GM12878 (cell line): Measurements from ENCODE around the gene GALNT3. TPM values are rescaled to one million over a fixed set of nuclear protein-coding genes. Genes with fewer than 3 reads are reported as not detected.

Experiments used
- ATAC-seq: fragments of 200-7000 bp; cut with Tn5 transposase; 3 replicates; pipeline ENCODE4 v1.9.1; 2020; ENCODE audit warnings: mild to moderate bottlenecking, moderate library complexity
- BruUV-seq: library from RNA; stranded (reverse); fragments of 400-500 nt; replicated peaks from 2 replicates; lab custom pipeline; 2021; lab: Mats Ljungman, UMichigan
- CTCF ChIA-PET: fragments of 300-600 bp; sonication (Branson Sonifier 250); formaldehyde crosslinking; extraction: SDS; loops from one replicate; lab custom pipeline; 2021; ENCODE audit warnings: inconsistent platforms; lab: Yijun Ruan, JAX
- POLR2A ChIA-PET: fragments of 350-600 bp; formaldehyde crosslinking; extraction: SDS; loops from one replicate; lab custom pipeline; 2021; ENCODE audit warnings: inconsistent platforms; lab: Charles Lee
- RAD21 ChIA-PET: fragments of 300-600 bp; sonication (Branson Sonifier 250); formaldehyde crosslinking; loops from one replicate; lab custom pipeline; 2023; ENCODE audit warnings: antibody characterized with exemption; ENCODE audit not compliant: unreplicated experiment; lab: Charles Lee
- SMC1A ChIA-PET: fragments of 300-600 bp; sonication (Branson Sonifier 250); formaldehyde crosslinking; loops from one replicate; lab custom pipeline; 2023; ENCODE audit not compliant: unreplicated experiment, uncharacterized antibody; lab: Charles Lee
- DNase-seq: peaks from one replicate; pipeline ENCODE4 v3.0.0-alpha.2; 2011; ENCODE audit warnings: low read depth, low spot score
- FAIRE-seq: peaks from 3 replicates; lab custom pipeline; 2011; peaks lifted over from hg19 to GRCh38; lab: Jason Lieb, UNC
- H2AFZ ChIP-seq: 2 replicates; pipeline ENCODE4 v1.6.0; 2011; ENCODE audit warnings: low read depth, low read length, control low read depth; ENCODE audit not compliant: control insufficient read depth
- H3K27ac ChIP-seq: 2 replicates; pipeline ENCODE4 v1.5.1; 2011; ENCODE audit warnings: control low read depth; ENCODE audit not compliant: control insufficient read depth, insufficient read depth
- H3K27me3 ChIP-seq, 2 experiments: replicated peaks in 1 of 2; 2 replicates each; pipeline versions ENCODE4 v1.6.0 to v1.6.1; 2011; ENCODE audit warnings: low read length in 1 of 2; ENCODE audit not compliant: control insufficient read depth in 2 of 2, insufficient read depth in 2 of 2
- H3K36me3 ChIP-seq, 2 experiments: 2 replicates each; pipeline ENCODE4 v1.5.1; 2011; ENCODE audit warnings: low read length in 1 of 2; ENCODE audit not compliant: control insufficient read depth in 2 of 2, insufficient read depth in 2 of 2
- H3K4me1 ChIP-seq: 2 replicates; pipeline ENCODE4 v1.6.1; 2011; ENCODE audit warnings: mild to moderate bottlenecking, low read length, moderate library complexity, mixed read lengths; ENCODE audit not compliant: control insufficient read depth, insufficient read depth
- H3K4me2 ChIP-seq: 2 replicates; pipeline ENCODE4 v1.6.0; 2011; ENCODE audit warnings: control low read depth; ENCODE audit not compliant: control insufficient read depth, insufficient read depth
- H3K4me3 ChIP-seq: fragments of 200-600 bp; sonication (generic); 2 replicates; pipeline ENCODE4 v1.5.1; 2016
- H3K79me2 ChIP-seq: 2 replicates; pipeline ENCODE4 v1.6.0; 2011; ENCODE audit warnings: low read length; ENCODE audit not compliant: control insufficient read depth, insufficient read depth
- H3K9ac ChIP-seq: 2 replicates; pipeline ENCODE4 v1.8.0; 2011; ENCODE audit warnings: low read length, control low read depth, mixed read lengths; ENCODE audit not compliant: control insufficient read depth, insufficient read depth
- H3K9me3 ChIP-seq: replicated peaks from 3 replicates; pipeline ENCODE4 v1.5.1; 2011; ENCODE audit warnings: mild to moderate bottlenecking, low read length; ENCODE audit not compliant: control insufficient read depth, insufficient read depth
- H4K20me1 ChIP-seq: 2 replicates; pipeline ENCODE4 v1.6.0; 2011; ENCODE audit not compliant: control insufficient read depth, insufficient read depth
- CBX5 ChIP-seq: sonication (generic); IDR thresholded peaks from 2 replicates; pipeline ENCODE4 v1.6.1; 2016; ENCODE audit warnings: low read depth, moderate library complexity, mild to moderate bottlenecking, inconsistent platforms
- HCFC1 ChIP-seq: fragments of 150-350 bp; IDR thresholded peaks from 2 replicates; pipeline ENCODE4 v1.6.1; 2014; ENCODE audit warnings: low read length
- HDAC2 ChIP-seq: fragments of 200-600 bp; sonication (generic); IDR thresholded peaks from 2 replicates; pipeline ENCODE4 v1.6.1; 2017
- IRF3 ChIP-seq: fragments of 450-650 bp; IDR thresholded peaks from 2 replicates; pipeline ENCODE4 v1.6.1; 2014; ENCODE audit warnings: mild to moderate bottlenecking
- MYC ChIP-seq: IDR thresholded peaks from 2 replicates; pipeline ENCODE4 v1.6.1; 2011; ENCODE audit warnings: mild to moderate bottlenecking, low read length, moderate library complexity, inconsistent platforms; ENCODE audit not compliant: insufficient read depth, insufficient replicate concordance, insufficient read length, severe bottlenecking
- NKRF ChIP-seq: fragments of 450-650 bp; conservative IDR thresholded peaks from 2 replicates; pipeline ENCODE4 v1.6.1; 2017; ENCODE audit warnings: mild to moderate bottlenecking, moderate library complexity
- NR2C1 ChIP-seq: fragments of 450-650 bp; IDR thresholded peaks from 2 replicates; pipeline ENCODE4 v1.6.1; 2017; ENCODE audit warnings: antibody characterized with exemption, mild to moderate bottlenecking, moderate library complexity
- RAD21 ChIP-seq: IDR thresholded peaks from 2 replicates; pipeline ENCODE4 v1.6.1; 2011; ENCODE audit warnings: mild to moderate bottlenecking, low read depth, low read length, moderate library complexity; ENCODE audit not compliant: insufficient read depth
- REST ChIP-seq: IDR thresholded peaks from 2 replicates; pipeline ENCODE4 v1.6.1; 2012; ENCODE audit warnings: mild to moderate bottlenecking, low read depth, low read length
- RUNX3 ChIP-seq: IDR thresholded peaks from 2 replicates; pipeline ENCODE4 v1.6.1; 2012; ENCODE audit warnings: low read length, inconsistent platforms
- SMAD1 ChIP-seq: fragments of 450-650 bp; IDR thresholded peaks from 2 replicates; pipeline ENCODE4 v1.6.1; 2018; ENCODE audit warnings: mild to moderate bottlenecking, low read depth; ENCODE audit not compliant: partially characterized antibody
- SMC3 ChIP-seq: IDR thresholded peaks from 2 replicates; pipeline ENCODE4 v1.6.1; 2011; ENCODE audit warnings: low read length, improper control_type of control experiment, borderline replicate concordance
- USF2 ChIP-seq: IDR thresholded peaks from 2 replicates; pipeline ENCODE4 v1.6.1; 2011; ENCODE audit warnings: low read depth, low read length, improper control_type of control experiment, borderline replicate concordance
- ZBTB4 ChIP-seq: fragments of 450-650 bp; formaldehyde crosslinking; IDR thresholded peaks from 2 replicates; pipeline ENCODE4 v1.4.0; 2022; ENCODE audit warnings: mild to moderate bottlenecking, moderate library complexity
- ZNF622 ChIP-seq: fragments of 450-650 bp; IDR thresholded peaks from 2 replicates; pipeline ENCODE4 v1.6.1; 2017; ENCODE audit warnings: mild to moderate bottlenecking, inconsistent platforms
- WGBS: methylation state at CpG from one replicate; pipeline ENCODE4 v1.1.6; 2016; ENCODE audit warnings: low lambda C conversion rate; ENCODE audit not compliant: insufficient replicate concordance, insufficient coverage; ENCODE audit errors: missing lambda C conversion rate; 5-methylcytosine and 5-hydroxymethylcytosine counted together
- in situ Hi-C: fragments of 300-500 bp; cut with MboI; formaldehyde crosslinking; loops from 9 replicates; pipeline ENCODE4 v1.14.3; 2018; ENCODE audit warnings: mixed read lengths
- intact Hi-C: fragments of 100-400 bp; cut with micrococcal nuclease; formaldehyde crosslinking; loops from one replicate; pipeline ENCODE4 v1.14.2; 2022; ENCODE audit not compliant: unreplicated experiment
- polyA plus RNA-seq, 11 experiments: library from polyadenylated mRNA; depleted of rRNA in 4 of 11; unstranded in 6 of 11; stranded (reverse) in 5 of 11; fragments of >200 nt; fragmentation: Nextera tagmentation in 4 of 11; fragmentation: Illumina TruSeq in 1 of 11; extraction: Ambion mirVana in 4 of 11; extraction: Trizol in 1 of 11; gene quantifications; 1 replicate in 1 of 11; 2 replicates in 10 of 11; pipeline versions ENCODE4 v1.2.1 to v1.2.3, GENCODE V29; 2011 to 2016; ENCODE audit warnings: inconsistent platforms in 2 of 11, missing spikeins in 2 of 11, low read depth in 1 of 11
- total RNA-seq, 4 experiments: library from RNA; depleted of rRNA in 3 of 4; stranded (reverse); fragments of >200 nt in 3 of 4; fragmentation: Illumina TruSeq in 1 of 4; extraction: Trizol in 1 of 4; gene quantifications; 2 replicates each; pipeline versions ENCODE4 v1.2.1 to v1.2.3, GENCODE V29; 2013 to 2021

Gene GALNT3
- total and polyA plus RNA-seq, 10 of the 15 experiments (the other 5 are each of a cell fraction or from before 2014, with no cell fraction given), result 0.53 to 3.7 (median 1.1) TPM

GRCh38 chr2:165825041-165825440 is 31.0 kb upstream of the GALNT3 start:
- H3K79me2 ChIP-seq, result no peaks in the 10 kb centered on the region
- ATAC-seq, result no peak
- intact Hi-C loops, result no loop called here
- no peaks in the 10 kb centered on the region for H3K36me3 ChIP-seq
- in situ Hi-C loops, result no loop called here
- no peak overlapping the region for H3K4me3 ChIP-seq
- no TSS peak for BruUV-seq
- H3K9ac ChIP-seq, result no peak overlapping the region
- no peaks in the 10 kb centered on the region for H3K27me3 ChIP-seq
- no peak overlapping the region for H3K4me2 ChIP-seq
- H3K9me3 ChIP-seq, result no peaks in the 10 kb centered on the region
- CTCF ChIA-PET, result no interaction called here
- SMC1A ChIA-PET, result no interaction called here
- H3K4me1 ChIP-seq, result no peaks in the 10 kb centered on the region
- H3K27ac ChIP-seq, result no peak overlapping the region
- no peak for DNase-seq
- no peak for FAIRE-seq
- no peaks in the 10 kb centered on the region for H4K20me1 ChIP-seq
- RAD21 ChIA-PET, result no interaction called here
- POLR2A ChIA-PET, result no interaction called here
- WGBS, result 32% methylated on average over 2 of the region's 2 CpGs
- no peak overlapping the region for H2AFZ ChIP-seq
- TF ChIP-seq NKRF (no peak), HCFC1 (no peak), RUNX3 (no peak), RAD21 (no peak), CBX5 (no peak), ZBTB4 (CRISPR knock-in tag) (no peak), IRF3 (no peak), SMAD1 (no peak), REST (no peak), NR2C1 (no peak), SMC3 (no peak), MYC (no peak), USF2 (no peak), HDAC2 (no peak), ZNF622 (no peak)
